GM18868 (cell line): Measurements from ENCODE around the gene HMX1.

Experiments used
- ATAC-seq: cut with Tn5 transposase; IDR thresholded peaks from one replicate; pipeline ENCODE4 v1.9.1; 2021; ENCODE audit warnings: mild to moderate bottlenecking, moderate library complexity; ENCODE audit not compliant: unreplicated experiment

Gene HMX1

DNA sequence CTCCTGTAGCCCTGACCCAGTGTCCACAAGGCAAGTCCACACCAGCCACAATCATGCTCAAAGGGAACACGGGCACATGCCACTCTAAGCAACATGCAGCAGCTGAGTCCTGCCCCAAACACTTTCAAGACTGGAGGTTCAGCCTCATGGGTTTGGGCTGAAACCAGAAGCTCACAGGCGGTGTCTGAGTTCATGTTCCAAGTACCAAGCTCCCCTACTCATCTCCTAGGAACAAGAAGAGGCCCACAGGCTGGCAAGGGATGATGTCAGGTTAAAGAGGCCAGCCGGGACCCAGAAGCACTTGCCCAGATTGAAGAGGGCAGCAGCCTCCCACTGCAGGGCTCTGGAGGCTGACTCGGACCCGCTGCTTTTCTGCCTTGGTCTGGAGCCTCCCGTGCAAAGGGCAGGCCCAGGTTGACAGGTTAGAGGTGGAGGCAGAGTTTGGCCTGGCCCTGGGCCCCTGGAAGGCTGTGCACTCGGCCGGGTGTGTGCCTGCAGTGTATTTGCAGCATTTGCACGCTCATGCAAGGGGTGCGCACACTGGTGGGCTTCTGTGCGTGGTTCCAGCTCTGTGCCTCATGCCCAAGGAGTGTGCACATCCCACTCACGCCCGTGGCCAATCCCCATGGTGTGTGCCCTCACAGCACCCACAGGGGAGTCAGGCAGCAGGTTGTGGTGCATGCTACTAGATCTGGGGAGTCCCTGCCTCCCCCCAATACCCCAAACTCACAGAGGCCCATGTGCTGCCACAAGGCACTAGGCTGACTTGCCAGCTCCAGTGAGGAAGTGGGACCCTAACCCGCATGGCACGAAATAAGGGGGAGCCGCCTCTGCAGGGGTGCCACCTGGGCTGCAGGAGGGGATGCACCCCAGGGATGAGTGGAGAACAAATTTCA is 2.4 kb downstream of the HMX1 start:
- no peak for ATAC-seq

DNA sequence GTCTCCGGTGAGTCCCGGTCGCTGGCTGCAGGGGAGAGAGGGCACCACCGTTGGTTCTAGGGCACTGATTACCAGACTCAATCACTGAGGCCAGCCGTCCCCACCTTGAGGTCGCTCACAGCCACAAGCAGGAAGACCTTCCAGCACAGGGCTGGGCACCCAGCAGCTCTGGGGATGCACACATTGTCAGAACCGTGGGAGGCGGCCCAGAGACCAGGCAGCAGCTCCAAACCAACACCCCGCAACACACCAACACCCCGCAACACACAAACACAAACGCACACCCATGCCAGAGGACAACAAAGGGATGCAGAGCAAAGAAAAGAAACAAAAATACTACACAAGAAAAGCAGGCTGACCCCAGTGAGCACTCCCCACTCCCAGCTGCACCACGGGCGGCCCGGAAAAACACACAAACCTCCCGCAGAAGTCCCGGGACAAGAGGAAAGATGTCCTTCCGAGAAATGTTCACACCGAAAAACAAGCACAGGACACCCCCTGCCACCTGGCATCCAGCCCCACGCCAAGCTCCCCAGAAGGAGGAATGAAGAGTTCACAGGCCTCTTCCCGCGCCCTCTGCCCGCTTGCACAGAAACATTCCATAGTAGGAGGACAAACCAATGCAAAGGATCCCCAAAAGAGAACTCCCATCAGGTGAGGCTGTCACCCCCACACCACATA is 3.2 kb downstream of the HMX1 start:
- no peak for ATAC-seq

DNA sequence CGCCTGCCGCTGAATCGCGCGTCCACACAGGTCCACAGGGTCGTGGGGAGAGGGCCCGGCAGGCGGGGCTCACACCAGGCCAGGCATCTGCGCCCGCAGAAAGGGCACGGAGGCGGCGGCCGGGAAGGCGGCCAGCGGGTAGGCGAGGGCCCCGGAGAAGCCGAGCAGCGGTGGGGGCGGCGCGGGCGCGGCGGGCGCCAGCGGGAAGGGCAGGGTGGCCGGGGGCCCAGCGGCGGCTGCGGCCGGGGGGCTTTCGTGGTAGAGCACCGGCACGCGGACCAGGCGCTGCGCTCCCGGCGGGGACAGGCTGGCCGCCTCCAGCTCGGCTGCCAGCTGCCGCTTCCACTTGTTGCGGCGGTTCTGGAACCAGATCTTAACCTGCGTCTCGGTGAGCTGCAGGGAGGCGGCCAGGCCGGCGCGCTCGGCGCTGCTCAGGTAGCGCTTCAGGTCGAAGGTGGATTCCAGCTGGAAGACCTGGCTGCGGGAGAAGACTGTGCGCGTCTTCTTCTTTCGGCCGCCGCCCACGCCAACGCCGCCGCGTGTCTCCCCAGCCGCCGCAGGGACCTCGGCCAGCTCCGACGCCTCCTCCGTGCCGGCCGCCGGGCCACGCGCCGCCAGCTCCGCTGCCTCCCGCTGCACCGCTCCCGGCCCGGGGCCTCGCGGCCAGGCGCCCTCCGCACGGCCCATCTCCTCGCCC is 3.9 kb downstream of the HMX1 start:
- ATAC-seq: no peak

DNA sequence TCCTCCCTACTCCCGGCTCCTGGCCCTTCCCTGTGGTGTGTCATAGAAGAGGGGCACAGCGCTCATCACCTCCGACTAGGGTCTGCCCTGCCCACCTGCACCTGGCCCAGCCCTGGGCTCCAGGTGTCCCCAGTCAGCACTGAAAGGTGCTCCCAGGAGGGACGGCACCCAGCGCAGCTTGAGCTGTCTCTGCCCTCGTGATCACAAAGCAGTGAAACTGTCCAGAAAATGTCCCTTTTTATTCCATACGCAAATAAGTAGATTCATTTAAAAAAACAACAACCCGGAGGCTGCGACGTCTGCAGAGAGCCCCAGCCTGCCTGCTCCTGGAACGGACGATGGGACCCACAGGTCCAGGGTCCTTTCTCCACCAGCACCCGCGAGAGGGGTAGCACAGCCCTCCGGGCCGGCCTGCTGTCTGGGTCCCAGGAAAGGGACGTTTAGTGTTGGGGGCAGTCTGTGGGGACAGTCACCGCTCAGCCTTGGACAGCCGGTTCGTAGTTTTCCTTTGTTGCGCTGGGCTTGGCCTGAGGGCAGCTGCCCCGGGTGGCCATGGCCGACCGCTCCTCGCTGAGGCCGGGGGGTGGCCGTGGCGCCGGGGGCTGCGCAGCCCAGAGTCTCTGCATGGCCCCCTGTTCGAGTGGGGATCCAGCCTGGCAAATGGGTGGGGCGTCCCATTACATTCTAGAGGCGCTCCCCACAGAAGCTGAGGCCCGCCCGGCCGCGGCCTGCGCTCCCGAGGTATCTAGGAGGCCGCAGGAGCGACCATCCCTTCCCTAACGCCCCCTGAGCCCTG is 4.6 kb downstream of the HMX1 start:
- no peak for ATAC-seq

DNA sequence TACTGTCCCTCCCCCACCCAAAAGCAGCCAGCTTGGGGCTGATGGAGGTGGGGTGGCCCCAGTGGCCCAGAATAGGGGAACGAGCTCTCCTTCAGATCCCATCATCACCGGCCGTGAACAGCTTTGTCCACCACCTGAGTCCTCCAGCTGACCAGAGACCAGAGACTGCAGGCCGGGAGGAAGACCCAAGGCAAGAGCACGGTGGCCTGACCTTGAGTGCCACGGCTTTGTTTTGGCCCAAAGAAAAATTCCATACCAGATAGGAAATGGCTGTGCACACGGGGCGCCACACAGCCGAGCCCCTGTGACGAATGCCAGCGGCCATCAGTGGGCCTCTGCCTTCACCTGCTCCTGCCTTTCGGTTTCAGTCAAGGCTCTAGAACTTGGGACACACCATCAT is 5.2 kb downstream of the HMX1 start:
- no peak for ATAC-seq

DNA sequence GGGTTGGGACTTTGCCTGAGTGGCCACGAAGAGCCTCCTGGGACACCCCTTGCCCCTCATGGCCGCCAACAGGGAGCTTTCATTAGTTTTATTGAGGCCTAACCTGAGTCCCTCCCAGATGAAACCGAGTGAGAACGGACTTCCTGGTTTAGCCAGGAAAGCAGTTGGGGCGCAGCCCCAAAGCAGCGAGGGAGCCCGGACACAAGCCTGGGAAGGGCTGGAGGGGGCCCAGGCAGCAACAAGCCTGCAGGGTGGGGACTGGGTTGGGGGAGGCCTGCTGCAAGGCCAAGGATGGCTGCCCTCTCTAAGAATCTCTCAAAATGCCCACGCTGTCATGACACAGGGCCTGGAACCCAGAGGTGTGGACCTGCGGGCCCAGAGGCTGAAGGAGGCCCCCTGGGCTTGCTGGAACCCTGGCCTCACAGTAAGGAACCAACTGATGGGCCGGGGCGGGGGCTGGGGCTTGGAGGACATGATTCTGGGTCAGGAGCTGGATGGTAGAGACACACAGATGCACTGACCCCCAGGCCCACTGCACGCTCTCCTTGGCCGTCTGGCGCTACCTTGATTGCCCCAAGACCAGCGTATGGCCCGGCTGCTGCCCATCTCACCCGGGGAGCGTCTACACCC is 5.8 kb downstream of the HMX1 start:
- ATAC-seq: no peak

DNA sequence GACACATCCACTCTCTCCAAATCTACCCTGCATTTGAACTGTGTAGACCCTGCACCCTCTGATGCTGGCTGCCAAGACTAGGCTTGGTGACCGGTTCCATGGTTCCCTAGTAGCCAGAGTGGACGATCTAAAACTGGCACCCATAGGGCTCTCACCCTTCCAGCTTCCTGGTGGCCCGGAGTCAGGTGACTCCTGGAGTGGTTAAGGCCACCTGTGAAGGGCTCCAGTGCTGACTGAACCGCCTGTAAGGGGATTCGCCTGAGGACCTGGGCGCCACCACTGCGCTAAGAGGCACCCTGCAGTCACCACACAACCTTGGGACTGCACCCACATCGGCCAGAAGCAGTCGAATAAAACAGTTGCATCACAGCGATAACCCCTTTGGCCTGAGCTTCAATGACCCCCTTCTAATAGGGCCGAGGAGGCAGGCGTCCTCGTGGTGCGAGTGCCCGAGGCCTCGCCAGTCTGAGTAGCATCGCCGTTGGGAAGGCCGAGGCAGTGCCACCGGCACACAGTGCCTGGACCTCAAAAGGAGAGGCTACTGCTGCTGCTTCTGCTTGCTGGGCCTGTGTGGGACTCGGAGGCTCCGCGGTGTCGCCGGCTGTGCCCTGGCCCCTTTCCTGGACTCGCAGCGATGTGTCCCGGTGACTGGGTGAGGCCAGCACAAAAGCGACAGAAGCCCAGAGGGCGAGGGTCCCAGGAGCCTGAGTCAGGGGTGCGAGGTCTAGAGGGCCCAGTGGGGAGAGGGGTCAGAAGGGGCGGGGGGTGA is 6.5 kb downstream of the HMX1 start:
- ATAC-seq: no peak

DNA sequence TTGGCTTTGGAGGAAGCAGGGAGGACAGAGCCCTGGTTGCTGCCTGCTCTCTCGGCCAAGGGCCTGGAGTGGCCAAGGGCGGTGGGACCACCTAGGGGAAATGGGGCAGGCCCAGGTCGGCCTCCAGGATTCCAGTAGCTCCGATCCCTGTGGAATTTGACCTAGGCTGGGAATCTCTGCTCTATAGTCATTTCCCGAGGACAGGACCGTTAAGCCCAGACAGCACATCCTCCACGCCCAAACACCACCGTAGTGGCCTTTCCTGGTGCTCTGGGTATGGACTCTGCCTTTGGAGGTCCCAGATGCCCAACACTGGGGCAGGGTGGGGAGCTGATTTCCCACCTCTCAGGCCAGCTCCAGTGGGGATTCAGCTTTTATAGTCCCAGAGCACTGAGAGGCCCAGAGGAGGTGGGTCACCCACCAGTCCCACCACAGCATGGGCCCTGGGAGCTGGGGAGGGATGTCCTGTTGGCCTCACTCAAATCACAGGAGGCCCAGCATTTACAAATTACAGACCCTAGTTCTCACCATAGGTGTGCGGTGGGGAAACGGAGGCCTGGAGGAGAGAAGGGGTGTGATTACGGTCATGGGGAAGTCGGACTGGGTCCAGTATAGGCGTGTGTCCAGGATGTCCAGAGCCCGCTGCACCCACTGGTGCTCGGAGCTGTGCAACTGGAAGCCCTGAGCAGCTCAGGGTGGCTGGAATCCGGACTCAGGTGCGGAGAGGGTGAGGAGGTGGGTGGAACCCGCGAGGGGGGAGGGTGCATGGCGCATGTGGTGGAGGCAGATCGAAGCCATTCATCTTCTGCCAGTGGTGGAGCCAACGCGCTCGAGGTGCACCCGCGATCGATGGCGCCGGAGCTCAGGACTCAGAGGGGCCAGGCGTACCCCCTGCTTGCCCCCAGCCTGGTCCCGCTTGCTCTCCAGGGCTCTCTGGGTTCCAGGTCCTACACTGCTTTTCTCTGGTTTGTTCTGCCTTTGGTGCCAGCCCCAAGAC is 7.7 kb downstream of the HMX1 start:
- ATAC-seq: no peak

DNA sequence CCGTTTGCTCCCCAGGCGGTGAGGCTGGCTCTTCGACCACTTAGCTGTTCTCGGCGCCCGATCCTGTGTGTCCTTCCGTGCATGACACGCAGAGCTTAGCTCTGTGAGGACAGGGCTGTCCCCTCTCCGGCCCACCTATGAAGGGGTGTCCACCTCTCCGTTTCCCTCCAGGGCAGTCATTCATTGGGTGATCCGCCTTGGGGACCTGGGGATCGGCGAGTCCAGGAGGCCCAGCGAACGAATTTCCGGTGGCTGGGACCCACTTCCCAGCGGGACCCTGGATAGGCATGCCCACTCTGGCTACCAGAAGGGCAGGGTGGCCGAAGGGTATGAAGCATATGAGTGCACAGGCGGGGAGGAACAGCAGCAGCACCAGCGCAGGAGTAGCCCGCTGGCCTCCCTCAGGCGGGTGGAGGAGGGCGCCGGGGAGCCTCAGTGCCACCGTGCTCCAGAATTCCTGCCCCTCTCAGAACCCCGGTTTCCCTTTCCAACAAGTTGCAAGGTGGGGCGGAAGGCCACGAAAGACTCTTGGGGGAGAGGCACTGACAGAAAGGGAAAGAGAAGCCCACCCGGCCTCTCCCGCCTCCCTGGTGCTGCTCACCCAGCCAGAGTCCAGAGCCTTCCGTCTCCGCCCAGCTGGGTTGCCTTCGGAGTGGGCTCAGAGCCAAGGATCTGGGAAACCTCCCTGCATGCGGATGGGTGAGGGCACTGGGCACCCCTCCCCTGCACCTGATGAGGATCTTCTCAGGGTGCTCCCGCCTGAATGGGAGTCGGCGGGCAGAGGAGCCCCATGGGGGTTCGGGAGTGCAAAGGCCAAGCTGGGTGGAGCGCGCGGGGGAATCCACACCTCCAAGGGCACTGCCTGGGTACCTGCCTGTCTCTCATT is 8.6 kb downstream of the HMX1 start:
- ATAC-seq: no peak

DNA sequence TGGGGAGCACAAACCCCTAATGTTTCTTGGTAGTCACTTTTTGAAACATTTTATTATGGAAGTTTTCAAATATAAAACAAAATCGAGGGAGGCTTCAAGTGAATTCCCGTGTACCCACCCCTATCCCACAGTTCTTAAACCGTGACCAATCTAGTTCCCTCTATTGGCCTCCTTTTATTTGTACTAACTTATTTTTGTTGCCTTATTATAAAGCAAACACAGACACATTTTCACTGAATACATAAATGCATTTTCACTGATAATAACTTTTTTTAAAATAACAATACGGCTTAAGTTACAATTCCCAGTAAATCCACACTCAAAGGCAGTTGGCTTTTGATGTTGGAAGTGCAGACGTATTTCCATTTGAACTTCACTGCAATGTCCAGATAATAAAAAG is 9.3 kb downstream of the HMX1 start:
- ATAC-seq: no peak

DNA sequence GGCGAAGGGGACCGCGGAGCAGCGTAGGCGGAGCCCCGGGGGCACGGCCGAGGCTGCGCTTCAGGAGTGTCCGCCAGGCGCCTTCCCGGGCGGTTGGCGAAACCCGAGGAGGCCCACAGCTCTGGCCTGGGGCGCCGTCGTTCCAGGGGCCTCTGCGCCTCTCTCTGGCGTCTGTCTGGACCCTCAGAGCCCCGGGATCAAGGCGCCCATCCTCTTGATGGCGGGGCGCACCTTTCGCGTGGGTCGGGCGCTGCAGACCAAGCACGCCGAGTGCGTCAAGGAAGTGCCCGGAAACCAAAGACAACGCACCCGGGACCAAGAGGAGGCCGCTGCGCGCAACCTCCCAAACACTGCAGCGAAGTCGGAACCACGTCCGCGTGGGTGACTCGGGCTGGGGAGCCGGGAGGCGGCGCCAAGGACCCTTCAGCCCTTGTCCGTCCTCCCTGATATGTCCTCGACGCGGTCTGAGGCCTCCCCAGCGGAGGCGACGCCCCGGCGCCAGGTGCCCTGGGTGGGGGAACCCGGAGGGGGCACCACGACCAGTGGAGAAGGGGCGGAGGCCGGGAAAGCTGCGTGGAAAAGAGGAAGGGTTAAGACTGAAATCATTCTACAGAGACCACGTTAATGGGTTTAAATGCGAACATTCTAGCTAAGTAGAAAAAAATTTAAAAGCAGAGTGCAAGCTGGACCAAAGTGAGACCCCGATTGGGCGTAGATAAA is 9.9 kb downstream of the HMX1 start:
- ATAC-seq: no peak

DNA sequence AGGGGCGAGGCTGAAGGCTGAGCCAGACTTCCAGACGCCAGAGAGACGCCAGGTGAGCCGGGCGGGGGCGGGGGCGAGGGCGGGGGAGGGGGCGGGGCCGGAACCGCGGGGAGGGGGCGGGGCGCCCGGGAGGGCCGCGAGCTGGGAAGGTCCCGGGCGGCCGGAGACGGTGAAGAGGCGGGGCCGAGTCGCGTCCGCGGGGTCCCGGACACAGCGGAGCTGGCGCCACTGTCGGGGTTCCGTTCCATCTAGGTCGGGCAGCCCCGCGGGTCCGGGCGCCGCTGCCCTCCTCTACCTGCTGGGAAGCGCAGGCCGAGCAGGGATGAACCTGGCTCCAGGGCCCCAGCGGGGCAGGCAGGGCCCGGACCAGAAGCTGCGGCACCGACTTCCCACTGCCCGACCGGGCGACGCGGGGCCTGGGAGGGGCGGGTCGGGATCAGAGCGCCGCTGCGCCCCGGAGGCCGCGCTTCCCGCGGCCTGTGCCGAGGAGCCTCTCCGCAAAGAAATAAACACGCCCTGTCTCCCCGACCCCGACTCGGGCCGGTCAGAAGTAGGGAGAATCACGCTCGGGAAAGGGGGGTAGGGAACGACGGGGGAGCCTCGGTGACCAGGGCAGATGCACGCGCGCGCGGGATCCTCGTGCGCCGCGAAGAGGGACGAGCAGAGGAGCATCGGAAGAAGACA is 10.6 kb downstream of the HMX1 start:
- no peak for ATAC-seq

DNA sequence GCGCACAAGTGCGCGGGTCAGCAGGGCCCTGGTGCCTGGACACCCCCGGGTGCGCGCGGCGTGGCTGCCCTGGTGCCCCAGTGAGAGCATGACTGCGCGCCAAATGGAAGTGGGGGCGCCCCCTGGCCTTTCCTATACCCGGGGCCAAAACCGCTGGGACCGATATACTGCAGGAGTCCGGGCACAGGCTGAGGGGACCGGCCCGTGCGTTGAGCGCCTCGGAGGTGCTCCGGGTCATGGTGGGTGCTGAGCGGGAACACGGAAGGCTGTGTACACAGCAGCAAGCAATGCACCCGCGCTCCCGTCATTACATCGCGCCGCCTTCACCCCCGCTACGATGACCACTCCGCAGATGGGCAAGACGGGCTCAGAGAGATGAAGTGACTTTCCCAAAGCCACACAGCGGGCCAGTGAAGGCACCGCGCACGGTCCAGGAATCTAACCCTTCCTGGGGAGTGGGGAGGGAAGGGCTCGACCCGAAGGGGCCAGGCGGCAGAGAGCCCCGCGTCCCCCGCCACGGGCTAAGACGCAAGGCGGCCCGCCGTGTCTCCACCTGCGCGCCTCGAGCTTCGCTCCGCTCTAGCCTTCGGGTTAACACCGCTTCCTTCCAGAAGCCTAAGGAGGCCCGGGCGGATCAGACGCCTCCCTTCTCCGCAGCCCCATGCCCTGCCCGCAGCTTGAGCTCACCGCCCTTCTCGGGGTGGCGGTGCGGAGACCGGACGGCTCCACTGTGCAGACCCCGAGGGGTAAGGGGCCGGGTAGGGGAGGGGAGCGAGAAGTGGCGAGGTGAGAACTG is 11.3 kb downstream of the HMX1 start:
- ATAC-seq: no peak

DNA sequence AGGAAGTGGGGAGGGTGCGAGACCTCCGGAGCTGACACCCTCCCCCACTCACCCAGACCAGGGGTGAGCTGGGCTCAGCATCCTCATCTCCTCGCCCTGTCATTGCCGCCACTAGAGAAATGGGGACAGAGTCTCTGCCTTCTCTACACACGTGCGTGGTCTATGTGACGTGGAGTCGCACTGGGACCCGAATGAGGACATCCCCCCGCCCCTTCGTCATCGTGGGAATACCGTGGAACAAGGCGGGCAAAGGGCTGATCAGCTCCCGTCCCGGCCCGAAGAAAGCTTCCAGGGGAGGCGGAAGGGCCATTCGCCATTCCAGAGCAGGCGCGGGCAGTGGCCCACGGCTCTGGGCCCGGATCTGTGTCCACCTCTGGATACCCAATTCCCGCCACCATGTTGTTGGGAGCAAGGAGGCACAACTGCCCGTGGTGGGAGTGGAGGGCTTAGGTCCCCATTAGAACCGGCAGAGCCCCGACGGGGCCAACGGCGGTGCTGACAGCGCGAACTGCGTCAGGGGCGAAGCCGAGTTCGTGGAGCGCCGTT is 12.0 kb downstream of the HMX1 start:
- ATAC-seq: no peak

DNA sequence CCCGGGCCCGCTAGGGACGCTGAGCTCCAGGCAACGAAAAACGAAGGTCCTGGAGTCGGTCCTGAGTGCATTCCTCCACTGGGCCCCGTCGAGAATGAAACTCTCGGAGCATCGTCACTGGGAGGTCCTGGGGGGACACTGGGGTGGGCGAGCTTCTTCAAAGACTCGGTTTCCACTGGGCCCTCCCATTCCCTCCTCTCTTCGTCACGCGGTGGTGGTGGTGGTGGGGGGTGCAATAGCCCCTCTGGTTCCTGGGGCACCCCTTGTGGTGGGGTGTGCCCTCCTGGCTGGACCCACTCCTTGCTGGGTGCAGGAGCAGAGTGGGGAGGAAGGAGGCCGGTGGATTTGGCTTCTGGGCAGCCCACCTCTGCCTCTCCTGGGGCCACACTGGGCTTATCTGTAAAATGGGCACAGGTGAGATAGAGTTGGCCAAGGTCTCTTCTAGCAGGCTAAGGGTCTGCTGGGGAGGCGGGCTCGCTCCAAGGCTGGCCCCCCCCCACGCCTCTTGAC is 12.9 kb downstream of the HMX1 start:
- ATAC-seq: no peak
